Stimulated activated CD8-positive, alpha-beta memory T cell treated with anti-CD3 and anti-CD28 coated beads, Interleukin-12 subunit alpha, Interleukin-12 subunit beta, amount 100 ng/mL, for 4 hours (primary cell): Measurements from ENCODE around the gene ACTG2.

ENCODE experiments used
- DNase-seq: peaks from one replicate; pipeline ENCODE4 v3.0.0-alpha.2; 2020; ENCODE audit warnings: low read depth

The ACTG2 gene

DNA sequence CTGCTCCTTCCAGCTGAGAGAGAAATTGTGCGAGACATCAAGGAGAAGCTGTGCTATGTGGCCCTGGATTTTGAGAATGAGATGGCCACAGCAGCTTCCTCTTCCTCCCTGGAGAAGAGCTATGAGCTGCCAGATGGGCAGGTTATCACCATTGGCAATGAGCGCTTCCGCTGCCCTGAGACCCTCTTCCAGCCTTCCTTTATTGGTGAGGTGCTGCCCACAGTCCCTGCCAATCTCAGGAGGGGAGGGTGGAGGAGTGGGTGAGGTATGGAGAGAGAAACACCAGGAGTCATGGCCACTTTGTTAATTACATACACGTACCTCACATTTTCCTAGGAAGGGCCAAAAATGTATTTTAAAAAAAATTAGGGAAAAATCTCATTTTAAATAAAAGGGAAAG, 21.9 kb downstream of the ACTG2 start:
- DNase-seq, result no peak

GRCh38 chr2:73915437-73915993, 22.7 kb downstream of the ACTG2 start:
- DNase-seq, result no peak

DNA sequence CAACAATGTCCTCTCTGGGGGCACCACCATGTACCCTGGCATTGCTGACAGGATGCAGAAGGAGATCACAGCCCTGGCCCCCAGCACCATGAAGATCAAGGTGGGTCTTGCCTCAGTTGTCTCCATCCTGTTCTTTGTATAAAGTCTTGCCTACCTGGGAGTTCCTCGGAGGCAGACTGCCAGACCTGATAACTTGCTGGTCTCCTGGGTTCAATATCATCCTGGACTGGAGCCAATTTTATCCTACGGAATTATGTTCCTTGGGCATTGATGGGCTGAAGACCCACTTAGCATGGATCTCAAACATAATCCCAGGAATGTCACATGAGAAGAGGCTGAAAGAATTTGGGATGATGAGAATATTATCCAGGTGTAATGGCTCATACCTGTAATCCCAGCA, 23.9 kb downstream of the ACTG2 start:
- DNase-seq, result no peak

DNA sequence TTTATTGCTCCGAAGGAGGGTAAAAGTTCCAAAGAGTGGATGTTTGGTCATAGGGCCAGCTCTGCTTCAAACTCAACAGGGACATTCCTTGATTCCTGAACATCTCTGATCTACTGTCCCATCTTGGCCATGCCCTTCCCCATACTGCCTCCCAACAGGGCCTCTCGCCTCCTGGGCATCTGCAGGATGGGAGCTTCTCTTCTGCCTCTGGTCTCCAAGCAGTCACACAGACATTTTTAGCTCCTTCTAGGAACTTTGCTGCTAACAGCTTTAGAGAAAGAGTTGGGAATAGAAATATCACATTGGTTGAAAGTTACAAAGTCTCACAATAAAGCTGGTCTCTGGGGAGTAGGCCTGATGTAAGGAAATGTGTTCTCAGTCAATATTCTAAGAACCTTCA, 24.5 kb downstream of the ACTG2 start:
- DNase-seq, result no peak

GRCh38 chr2:73917696-73918207, 24.9 kb downstream of the ACTG2 start:
- DNase-seq, result no peak

- DNase-seq, result no peak
Measured at GRCh38 chr2:73918856-73919255, 26.0 kb downstream of the ACTG2 start.

DNA sequence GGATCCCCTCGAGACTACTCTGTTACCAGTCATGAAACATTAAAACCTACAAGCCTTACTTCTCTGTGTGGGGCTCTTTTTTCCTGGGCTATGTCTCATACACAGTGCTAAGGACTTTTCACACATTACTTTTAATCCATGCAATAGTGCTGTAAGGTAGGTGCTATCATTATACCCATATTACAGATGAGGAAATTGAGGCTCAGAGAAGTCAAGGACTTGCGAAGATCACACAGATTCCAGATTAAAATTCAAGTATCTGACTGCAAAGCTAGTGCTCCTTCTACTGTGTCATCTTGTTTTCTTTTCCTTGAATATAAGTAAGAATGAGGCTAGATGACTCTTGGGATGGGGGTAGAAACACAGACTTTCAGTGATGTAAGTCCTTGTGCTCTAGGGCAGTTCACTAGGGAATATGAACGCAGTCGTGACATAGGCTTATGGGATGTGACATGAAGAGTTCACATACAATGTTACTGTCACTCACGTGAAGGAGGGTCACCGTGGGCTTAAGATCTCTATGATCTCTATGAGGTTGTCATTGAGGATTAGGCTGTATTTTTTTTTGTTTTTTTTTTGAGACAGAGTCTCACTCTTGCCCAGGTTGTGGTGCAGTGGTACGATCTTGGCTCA, 26.9 kb downstream of the ACTG2 start:
- no peak for DNase-seq

- DNase-seq, result no peak
Measured at GRCh38 chr2:73920577-73921545, 28.1 kb downstream of the ACTG2 start.

DNA sequence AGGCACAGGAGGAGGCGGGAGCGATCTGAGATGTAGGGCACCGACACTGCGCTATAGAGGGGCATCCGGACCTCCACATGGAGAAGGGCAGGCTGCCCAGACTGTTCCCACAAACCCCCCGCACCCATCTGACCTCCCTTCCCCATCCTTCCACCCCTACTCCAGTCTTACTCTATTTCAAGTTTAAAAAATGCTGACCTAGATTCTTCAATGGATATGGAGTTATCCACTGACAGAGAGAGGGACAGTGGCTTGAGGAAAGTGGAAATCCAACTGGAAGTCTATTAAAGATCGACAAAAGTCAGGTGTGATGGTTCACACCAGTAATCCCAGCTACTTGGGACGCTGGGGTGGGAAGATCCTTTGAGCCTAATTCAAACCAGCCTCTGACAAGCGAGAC, 28.8 kb downstream of the ACTG2 start:
- no peak for DNase-seq

- no peak for DNase-seq
Measured at GRCh38 chr2:73922681-73923080, 29.9 kb downstream of the ACTG2 start.

DNA sequence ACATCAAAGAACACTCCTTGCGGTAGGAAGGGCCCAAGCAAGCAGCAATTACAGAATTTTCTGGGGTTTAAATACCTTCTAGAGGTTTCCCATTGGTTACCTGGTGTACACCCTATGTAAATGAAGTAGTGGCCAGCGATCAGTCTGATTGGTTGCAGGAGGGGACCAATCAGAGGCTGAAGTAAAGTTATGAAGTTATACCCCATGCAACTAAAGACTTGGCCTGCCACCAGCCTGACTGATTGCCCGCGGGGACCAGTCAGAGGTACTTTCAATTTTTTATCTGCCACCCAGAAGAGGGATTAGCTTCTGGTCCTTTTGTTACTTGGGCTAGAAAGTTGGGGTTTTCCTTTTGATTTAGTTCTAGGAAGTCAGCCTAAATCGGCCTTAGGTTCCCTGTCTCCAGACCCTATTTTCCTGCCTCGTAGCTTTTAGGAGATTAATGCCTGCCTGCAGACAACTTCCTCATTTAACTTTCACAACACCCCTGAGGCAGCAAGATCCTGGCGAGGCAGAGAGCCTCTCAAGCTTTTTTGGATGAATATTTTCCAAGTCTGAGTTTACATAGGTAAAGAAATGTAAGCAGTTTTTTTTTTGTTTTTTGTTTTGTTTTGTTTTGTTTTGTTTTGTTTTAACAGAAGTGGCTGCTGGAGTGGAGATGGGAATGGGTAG, 32.4 kb downstream of the ACTG2 start:
- DNase-seq, result no peak

DNA sequence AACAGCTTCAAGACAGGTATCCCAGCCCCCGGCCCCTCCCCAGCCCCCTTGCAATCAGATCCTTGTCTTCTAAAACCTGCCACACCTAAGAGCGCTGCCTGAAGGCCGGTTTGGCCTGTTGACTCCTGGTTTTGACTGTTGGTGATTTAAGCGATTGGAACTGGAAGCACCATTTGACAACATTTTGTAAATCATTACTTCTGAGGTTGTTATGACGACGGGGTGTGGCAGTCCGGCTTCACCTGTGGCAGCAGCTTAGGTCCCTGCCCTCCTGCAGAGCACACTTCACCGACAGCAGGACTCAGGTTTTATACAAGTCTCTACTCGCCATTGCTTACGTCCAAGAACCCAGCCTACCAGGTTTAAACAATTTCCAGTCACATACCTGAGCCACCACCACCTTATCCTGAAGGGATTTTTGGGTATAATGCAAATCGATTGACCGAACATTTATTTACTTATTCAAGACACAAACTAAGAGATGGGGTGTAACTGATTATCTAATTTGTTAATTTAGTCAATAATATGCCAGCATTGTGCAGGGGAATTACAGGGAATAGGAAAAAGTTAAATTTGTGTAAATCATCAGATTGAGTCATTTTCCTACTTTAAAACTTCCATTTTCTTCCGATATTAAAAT, 33.2 kb downstream of the ACTG2 start:
- no peak for DNase-seq

DNA sequence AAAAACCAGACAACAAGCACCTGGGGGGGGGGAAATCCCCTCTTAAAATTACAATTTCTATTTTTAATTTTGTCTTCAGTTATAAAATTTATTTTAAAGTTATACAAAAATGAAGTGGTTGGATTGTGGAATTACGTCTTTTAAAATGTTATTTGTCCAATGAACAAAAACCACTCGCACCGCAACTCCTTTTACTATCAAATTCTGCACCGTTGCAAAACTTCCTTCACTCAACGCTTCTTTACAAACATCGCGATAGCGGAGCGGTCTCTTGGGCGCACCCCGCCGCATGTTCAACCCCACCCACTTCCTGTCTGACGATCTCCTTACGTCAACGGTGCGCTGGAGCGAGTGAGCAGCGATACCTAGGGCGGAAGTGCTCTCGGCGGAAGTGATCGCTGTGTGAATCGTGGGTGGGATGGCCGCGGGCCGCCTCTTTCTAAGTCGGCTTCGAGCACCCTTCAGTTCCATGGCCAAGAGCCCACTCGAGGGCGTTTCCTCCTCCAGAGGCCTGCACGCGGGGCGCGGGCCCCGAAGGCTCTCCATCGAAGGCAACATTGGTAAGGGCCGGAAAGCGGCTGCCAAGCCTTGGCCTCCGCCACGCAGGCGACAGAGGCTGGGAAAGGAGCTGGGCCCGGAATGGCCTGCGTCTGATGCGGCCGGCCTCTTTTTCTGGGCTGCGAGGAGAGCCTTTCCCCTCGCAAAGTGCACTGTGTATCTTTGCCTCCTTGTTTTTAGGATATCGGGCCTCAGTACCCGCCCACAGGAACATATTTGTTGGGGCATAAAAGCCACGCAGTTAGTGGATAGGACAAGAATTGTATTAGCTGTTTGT, 33.9 kb downstream of the ACTG2 start, which contains the start of gene DGUOK:
DGUOK (plus strand) TSS at position 388 of the 835 bp plus-strand sequence; CDS start at position 419, 31 bp downstream.
- peak; percentile 92 for DNase-seq

- DNase-seq, result no peak
Measured at GRCh38 chr2:73927344-73927743, 34.5 kb downstream of the ACTG2 start.

DNA sequence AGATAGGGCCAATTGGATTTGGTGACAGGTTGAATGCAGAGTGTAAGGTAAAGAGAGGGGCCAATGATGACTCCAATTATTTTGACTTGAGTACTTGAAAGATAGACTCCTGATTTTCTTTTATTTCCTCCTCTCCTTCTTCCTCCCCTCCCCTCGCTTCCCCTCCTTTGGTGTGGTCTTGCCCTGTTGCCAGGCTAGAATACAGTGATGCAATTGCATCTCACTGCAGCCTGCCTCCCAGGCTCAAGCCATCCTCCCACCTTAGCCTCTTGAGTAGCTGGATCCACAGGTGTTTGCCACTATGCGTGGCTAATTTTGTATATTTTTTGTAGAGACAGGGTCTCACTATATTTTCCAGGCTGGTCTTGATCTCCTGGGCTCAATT, 36.1 kb downstream of the ACTG2 start:
- DNase-seq, result no peak

DNA sequence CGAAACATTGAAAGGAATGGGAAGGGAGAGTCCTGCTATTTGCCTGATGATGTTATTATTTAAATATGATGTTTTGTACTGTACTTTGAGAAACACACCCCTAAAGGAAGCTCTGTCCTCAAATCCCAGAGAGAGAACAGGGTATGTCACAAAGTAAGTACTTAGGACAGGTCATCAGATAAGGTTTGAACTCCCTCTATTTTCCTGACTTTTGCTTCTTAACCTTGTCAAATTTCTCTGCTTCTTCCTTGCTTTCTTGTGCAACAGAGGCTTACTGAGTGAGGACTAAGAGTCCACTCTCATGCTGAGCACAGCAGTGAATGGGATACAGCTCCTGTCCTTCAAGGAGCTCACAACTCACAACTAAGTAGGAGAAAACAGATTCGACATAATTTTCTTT, 37.6 kb downstream of the ACTG2 start:
- DNase-seq, result no peak

- DNase-seq, result peak; percentile 27
Measured at GRCh38 chr2:73931531-73932500, 39.0 kb downstream of the ACTG2 start.

GRCh38 chr2:73933194-73933593, 40.4 kb downstream of the ACTG2 start:
- no peak for DNase-seq

- no peak for DNase-seq
Measured at GRCh38 chr2:73935641-73936040, 42.8 kb downstream of the ACTG2 start.
